GM21390 (cell line): ENCODE results near the gene JAZF1.

ENCODE experiments used
- ATAC-seq: cut with Tn5 transposase; IDR thresholded peaks from one replicate; pipeline ENCODE4 v1.9.1; 2021; ENCODE audit not compliant: unreplicated experiment

The JAZF1 gene

DNA sequence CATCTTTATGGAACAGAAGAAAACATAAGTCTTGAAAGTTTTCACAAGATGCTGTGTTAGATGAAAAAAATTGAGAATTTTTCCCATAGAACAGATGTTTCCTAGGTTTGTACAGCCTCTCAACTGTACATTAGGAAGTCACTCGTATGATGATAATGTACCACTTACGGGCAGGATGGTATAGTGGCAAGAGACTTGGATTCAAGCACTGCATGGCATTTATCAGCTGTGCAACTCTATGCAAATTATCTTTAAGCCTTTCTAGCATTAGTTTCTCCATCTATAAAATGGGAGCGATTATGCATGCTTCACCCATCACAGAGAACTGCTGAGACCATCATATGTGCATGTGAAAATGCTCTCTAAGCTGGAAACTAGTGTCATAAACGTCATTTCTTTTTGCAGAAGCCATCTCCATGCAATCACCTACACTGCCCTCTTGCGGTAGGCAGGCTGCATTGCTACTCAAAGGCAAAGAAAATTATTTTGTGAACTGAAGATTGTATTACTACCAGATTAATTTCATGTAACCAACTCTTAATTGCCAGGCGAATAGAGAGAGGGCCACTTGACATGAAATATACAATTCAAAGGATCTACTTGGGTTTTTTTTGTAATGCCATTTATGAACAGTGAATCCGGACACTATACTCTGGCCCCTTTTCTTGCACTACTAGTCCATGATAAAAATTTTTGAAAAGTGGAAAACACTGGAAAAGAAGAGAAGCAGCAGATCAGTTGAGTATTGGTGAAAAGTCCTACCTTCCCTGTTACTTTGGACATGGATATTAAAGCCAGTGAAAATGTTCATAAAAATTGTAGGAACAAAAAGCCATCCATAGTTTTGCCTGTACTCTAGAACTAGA lies 102.3 kb downstream of the JAZF1 start:
- no peak for ATAC-seq

DNA sequence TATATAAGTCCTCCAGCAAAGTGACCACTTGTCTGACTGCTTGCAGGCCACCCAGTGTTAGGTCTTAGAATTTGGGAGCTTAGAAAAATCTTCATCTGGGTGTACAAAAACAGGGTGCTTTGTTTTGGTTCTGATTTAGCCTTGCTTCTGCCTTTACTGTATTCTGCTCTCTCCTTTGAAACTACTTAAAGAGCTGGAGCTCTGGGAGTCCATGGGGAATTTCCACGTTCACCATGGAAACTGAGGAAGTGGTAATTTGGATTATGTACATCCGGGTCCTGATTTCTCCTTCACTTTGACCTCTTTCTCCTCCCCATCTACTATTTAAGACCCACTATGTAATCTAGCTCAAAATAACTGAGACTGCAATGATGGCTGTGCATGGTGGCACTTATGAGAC lies 103.0 kb downstream of the JAZF1 start:
- no peak for ATAC-seq

DNA sequence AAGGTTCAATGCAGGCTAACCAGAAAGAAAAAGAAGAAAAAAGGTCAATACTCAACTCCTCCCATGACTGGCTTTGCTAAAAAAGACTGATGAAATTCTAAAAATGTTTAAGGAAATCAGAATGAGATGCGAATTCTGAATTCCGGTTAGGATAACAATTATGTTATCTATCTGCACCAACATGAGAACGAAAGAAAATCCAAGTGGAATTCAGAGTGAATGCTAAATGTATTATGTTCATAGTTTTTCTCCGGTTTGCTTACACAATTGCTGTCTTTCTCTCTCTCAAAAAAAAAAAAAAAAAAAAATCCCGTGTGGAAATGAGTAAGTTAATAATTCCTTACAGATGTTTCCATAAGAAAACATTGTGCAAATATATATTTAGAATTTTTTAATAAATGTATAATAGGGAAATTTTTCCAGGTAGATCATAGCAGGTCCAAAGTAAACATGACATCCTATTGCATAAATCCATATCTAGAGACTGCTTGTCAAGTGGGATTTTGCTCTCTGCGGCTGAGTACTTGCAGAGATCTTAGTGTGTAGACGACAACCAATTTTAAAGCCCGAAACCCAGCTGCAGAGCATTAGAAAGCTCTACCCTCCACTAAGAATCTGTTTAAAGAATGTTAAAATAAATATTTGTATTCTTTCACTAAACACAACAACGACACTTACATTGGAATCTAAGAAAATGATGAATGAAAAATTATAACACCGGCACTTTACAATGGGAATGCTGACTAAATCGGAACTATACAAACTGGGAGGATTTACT lies 104.0 kb downstream of the JAZF1 start:
- no peak for ATAC-seq

DNA sequence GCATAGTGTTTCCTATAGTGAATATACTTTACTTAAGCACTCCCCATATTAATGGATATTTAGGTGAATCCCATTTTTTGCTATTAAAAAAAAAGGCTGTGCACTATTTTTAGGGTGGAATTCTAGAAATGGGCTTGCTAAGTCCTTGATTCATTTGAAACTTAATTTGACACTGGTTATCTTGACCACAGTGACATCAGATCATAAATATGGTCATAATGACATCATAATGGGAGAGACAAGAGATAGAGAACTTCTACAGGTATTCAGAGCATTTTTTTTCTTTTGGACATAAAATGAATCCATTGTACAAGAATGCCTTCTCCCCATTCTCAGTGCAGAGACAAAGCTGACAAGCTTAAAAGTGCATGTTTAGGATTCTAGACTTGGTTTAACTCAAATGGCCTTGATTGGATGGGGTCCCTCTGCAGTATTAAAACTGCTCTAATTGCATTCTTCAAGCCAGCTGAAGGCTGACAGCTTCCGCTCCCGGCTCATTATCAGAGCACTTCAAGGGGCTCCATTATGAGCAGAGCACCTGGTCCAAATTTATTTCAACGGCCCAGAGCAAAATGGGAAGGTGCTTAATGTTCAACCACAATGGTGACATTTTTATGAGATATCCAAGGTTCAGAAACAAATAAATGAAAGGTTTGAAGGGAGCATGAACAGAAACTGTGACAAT lies 104.8 kb downstream of the JAZF1 start:
- ATAC-seq, result no peak

DNA sequence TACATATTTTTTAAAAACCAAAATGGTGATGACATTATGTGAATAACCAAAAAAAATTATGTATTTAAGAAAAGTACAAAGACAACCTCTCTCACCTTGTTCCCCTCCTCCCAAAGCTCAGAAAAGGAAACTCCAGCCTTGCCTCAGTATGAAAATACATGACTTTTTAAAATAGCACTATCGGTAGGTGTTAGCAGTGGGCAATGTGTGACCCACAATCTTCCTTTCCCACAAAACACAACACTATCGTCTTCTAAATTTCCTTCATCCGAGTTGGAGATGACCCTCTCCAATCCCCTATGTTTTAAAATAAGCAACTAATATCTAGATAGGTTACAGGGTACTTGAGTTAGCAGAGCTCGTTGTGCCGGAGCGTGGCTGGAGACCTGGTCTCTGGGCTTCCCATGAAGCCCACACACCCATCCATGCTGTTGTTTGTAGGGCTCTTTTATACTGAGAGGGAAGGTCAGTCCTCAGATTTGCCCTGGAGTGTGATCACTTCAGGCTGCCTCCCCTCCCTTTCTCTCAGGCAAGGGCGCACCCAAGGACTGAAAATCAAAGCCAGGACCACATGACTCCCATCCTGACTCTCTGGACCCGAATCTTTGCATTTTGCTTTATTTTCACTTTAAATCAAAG lies 107.6 kb downstream of the JAZF1 start:
- no peak for ATAC-seq

DNA sequence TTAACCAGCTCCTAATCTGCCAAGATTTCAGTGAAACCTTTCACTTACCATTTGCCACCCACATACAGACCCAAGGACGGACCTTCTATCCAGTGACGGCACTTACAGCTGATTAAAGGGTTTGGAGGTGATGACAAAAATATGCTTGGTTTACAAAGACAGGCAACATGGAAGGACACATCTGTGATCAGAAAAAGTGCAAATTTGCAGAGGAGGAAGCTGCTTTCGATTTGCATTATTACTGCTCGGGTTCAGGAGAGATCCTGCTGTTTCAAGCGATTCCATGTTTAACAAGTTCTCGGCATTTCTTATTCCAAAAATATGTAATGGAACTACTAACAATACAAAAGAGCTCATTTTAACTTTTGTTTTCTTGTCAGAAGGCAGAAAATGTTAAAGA lies 109.0 kb downstream of the JAZF1 start:
- ATAC-seq, result no peak

DNA sequence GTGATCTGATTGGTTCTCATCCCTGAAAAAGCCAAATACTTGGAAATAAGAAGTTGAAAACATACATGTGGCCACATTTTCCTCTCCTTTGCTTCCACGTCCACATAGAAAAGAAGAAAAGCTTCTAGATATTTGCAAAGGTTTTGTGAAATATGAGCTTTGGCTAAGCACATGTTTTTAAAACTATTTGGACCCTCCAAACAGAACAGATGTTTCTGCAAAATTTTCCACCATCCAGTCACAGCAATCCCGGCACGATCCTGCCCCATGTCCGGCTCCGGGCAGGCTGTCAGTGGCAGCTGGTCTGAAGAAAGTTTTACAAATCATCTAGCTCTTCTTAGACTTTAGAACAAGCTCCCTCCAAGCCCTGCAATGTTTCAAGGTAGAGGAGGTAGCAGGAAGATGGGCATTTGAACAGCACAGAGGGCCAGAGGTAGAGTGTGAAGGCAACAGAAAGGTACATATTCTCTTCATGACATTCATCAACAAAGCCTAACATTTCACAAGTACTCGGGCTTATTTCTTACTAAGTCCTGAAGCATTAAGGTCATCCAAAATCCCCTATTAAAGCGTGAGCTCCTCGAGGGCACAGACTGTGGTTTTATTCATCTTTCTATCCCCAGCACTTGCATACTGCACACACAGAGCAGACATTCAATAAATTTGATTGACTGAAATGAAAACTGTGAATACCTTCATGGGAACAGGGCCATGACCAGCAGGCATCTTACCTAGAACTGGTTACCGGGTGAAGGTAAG lies 110.1 kb downstream of the JAZF1 start:
- no peak for ATAC-seq

DNA sequence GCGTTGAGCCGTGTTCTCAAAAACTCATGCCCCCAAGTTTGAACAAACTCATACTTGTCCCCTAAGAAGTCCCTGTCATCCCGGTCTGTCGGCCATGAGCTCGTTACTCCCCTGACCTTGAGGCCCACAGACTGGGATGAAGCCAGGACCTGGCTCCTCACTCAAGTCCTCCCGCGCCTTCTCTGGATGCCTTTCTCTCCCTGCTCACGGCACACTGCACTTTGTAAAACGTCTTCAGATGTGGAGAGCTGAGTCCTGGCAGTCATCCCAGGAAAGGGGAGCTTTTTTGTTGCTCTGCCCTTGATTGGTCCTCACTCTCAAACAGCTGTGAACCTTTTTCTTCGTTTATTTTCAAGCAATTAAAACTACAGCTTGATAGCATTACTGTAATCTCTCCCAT lies 110.8 kb downstream of the JAZF1 start:
- ATAC-seq, result no peak

DNA sequence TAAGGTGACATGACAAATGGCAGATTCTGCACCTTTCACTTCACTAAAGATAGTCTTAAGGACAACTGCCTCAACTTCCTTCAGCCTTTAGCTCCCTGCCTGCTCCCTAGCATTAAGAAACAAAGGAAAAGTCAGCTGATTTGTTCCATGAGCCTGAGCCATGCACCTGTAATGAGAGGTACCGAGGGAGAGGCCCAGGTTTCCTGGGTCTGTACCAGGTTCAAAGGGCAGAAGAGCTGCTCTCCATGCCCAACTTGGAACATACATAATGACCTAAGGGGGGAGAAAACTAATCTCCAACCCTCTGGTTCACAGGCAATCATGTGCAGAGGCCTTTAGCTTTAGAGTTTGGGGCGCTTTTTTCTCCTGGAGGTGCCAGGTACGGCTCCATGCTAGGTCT lies 111.2 kb downstream of the JAZF1 start:
- ATAC-seq, result no peak

DNA sequence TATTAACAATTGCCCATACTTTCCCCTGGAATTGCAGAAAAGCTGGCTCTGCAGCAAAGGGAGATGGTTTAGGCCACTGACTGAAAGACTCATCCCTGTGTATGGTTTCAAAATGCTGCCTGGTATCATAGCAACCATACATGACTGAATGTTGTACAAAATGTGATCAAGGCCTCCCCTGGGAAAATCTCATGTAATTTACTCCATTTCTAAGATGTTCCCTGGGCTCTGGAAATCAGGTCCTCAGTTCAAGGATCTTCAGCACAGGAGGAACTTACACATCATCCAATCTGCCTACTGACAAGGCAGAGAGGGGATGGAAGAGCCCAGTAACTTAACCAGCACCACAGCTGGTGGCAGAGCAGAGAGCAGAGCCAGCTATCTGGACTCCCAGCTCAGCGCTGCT lies 111.8 kb downstream of the JAZF1 start:
- no peak for ATAC-seq

DNA sequence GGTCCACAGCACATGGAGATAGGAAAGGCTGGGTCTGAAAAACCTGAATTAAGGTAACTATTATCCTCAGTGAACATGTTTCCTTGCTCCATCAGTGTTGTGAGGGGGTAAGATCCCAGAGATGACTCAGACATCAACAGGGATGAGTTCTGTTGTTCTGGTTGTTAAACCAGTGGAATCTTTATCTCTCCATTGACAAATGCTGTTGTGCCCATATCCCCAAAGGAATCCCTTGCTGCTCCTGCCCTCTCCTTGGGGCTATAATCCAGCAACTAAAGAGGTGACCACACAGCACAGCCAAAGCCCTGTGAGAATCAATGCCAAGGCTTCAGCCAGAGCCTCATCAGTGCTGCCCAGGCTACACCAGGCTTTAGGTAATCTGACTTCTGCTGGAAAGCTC lies 113.4 kb downstream of the JAZF1 start:
- no peak for ATAC-seq

DNA sequence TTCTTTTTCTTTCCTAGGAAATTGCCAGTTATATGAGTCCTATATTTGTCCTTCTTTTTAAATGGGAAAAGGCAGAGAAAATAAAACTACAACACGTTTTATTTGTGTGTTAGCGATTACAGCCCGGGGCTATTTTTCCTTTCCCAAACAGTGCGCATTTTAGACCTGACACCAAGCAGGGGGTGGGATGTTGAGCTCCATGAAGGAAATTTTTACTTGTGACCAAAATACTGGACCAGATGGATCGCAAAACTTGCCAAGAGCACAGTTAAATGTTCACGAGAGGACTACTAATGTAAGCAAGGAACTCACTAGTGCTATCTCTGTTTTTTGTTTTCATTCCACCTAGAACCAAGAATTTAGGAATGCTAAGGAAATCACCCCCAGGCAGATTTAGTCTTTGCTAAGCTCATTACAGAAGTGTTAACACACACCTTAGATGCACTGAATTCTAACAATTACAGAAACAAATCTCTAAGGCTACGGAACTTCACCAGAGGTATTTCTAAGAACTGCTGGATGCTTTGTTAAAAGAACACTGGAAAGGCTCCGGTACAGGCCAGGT lies 114.8 kb downstream of the JAZF1 start:
- ATAC-seq, result no peak

DNA sequence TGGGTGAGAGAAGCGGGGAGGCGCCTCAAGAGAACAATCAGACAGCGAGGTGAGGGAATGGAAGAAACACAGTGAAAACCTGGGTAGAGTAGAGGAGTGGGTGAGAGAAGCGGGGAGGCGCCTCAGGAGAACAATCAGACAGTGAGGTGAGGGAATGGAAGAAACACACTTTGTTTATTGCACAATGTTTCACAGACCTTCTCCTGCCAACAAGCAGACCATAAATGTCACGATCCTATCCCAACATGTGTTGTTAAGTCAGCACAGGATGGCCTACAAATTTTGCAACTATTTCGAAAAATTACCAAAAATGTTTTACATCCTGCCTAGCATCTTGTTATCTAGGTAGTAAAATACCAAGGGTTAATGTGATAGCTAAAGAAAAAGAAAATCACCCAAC lies 115.3 kb downstream of the JAZF1 start:
- no peak for ATAC-seq

DNA sequence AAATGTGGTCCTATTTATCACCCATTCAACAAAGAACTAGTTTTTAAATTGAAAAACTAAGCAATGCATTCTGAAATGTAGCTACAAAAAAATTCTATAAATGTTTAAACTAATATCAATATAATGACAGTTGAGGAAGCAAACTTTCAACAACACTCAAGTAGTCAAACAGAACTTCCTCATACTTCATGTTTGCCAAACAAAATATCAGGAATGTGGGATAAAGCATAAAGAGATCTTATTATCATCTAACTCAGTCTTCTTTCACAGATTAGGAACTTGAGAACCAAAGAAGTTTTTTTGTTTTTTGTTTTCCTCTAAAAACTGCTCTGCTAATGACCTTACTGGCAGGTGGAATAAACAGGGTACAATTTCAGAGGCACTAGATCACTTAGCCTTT lies 116.2 kb downstream of the JAZF1 start:
- ATAC-seq, result no peak

DNA sequence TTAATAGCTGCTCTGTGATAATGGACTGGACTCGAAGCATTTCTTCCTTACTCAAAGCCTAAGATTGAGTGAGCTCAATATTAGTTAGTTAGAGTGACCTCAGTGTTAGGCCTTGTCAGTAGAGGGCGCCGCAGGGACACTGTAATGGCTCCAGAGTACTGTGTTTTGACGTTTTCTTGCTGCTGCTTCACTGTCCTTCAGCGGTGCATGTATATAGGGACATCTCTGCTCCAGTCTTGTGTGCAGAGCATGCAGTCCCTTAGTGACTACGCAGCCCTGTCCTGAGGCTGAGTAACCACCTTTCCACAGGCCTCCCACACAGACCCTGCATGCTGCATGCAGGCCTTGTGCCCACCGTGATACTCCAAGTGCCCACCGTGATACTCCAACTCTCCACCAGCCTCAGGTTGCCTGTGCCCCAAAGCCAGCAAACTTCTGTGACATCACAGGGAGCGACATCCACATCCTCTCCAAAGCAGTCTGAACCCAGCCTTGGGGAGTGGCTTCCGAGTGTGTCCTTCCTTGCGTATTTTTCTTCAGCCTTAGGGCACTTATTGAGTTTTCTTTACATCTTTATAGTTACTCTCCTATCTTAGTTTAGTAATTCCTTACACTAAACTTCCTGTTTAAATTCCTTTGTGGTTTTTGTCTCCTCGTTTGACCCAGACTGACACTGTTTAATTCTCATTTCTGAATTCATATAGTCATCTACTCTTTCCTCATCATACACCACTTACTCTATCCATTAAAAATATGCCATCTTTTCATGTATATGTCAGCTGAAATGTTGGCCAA lies 118.2 kb downstream of the JAZF1 start:
- peak; percentile 84 for ATAC-seq

DNA sequence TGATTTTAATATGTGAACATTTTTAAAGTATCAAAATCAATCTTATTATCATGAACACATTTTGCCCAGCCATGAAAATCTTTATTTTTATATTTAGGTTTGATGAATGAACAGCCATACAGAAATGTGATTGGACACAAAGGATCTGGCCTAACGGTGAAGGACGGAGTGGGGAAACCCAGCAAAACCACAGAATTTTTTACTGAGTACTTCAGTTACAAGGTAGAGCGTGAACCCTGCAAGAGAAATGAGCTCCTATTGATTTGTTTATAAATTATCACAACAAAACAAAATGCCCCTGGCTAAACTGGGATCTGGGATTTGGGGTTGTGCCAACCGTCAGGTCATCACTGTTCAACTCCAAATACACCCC lies 118.8 kb downstream of the JAZF1 start:
- no peak for ATAC-seq

DNA sequence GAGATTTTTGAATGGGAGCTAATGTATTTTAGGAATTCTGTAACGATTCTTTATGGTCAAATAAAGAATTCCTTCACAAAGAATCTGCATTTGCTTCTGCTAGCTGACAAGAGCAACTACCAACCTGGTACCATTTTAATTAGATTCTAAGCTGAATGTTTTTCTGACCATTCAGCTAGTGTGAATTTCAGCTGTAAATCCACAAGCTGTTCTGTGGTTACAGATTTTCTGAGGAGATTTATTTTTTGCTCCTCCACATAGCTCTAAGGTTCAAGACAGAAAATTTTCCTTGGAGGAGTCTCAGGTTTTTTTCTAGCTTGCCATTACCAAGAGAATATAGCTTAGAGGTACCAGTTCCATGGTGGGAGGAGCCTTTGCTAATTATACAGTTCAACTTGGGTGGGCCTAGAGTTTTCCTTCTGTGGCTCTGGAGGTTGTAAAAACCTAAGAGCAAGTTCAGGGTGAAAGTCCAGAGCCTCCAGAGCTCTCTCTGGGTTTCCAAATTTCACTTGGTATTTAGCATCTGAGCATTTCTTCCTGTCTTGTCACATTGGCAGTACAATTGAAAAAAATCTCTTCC lies 120.1 kb downstream of the JAZF1 start:
- no peak for ATAC-seq

DNA sequence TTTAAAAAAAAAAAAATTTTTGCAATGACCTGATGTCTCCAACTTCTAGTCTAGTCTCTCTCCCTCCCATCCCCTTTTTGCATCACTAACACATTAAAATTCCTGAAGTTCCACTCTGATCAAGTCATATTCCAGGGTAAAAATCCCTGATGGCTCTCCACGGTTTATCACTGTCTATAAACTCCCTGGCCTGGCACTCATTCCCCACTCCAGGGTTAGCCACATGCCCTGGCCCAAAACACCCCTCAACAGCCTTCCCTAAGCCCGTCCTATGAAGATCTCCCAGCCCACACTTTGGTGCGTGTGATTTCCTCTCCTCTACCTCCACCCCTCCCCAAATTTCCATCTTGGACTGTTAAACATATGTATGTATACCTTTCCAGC lies 125.4 kb downstream of the JAZF1 start:
- no peak for ATAC-seq

DNA sequence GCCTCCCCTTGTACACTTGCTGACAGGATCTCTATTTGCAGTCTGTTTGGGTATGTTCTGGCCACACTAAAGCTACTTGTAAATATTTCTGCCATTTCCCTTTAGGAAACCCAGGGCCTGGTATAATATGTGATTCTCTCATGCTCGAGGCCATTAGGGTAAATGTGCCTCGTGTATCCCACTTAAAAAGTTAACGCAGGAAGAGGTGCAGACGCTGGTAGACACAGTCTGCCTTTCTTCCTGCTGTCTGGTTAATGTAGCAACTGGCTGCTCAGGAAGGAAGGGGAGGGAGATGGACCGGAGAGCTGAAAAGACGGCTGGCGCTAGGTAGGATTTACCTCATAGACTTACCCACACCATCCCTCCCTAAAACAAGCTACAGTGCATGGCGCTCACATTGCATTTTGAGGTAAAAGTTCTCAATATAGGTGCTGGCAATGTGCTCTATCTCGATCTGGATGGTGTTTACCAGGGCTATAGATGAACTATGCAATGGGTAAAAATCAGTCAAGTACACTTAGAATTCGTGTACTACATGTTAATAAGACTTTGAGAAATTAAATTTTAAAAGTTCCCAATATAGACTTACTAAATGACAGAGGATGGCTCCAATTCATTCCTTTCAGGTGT lies 125.9 kb downstream of the JAZF1 start:
- ATAC-seq, result no peak
